Measurements from ENCODE around the gene S100A9. TPM values are rescaled to one million over a fixed set of nuclear protein-coding genes. Genes with fewer than 3 reads are reported as not detected.
A peak's percentile ranks its signal among the peaks of the same experiment; 100 is the strongest.

Gene S100A9
- total and polyA plus RNA-seq, 3 experiments from 2014 or later, result 1.6 to 4.7 (median 2.3) TPM

- H3K9me3 ChIP-seq (ENCODE audit: low read length), result no peaks in the 10 kb centered on the region
- Mint-ChIP-seq H3K9me3 (no peaks in the 10 kb centered on the region), H3K27ac (no peak overlapping the region), H3K4me3 (no peak overlapping the region), H3K36me3 (no peaks in the 10 kb centered on the region), H3K4me1 (peaks cover 29 to 58% (median 33%) of the 10 kb centered on the region in 3 donors), H3K27me3 (peaks cover 17 to 54% of the 10 kb centered on the region in 2 donors)
- ChIA-PET POLR2A (no interaction called here), CTCF (no interaction called here)
- H3K27ac ChIP-seq (ENCODE audit: low read depth, low read length), result no peak overlapping the region
- DNase-seq, result no peak
- no peak overlapping the region for H3K4me3 ChIP-seq (ENCODE audit: low read length)
- peaks cover 47% of the 10 kb centered on the region for H3K4me1 ChIP-seq (ENCODE audit: insufficient read depth, low read length)
- no peaks in the 10 kb centered on the region for H3K36me3 ChIP-seq (ENCODE audit: insufficient read depth, low read length)
- H3K27me3 ChIP-seq (ENCODE audit: insufficient read depth, low read length, poor library complexity, severe bottlenecking), result no peaks in the 10 kb centered on the region
Measured at GRCh38 chr1:153341431-153341934, 16.2 kb upstream of the S100A9 start.

GRCh38 chr1:153342178-153342577 lies 15.5 kb upstream of the S100A9 start:
- Mint-ChIP-seq H3K4me1 (peaks cover 31 to 62% (median 36%) of the 10 kb centered on the region in 3 donors), H3K9me3 (no peaks in the 10 kb centered on the region), H3K27me3 (peaks cover 18 to 57% of the 10 kb centered on the region in 2 donors), H3K4me3 (no peak overlapping the region), H3K36me3 (no peaks in the 10 kb centered on the region), H3K27ac (no peak overlapping the region)
- DNase-seq, result no peak
- no peaks in the 10 kb centered on the region for H3K27me3 ChIP-seq (ENCODE audit: insufficient read depth, low read length, poor library complexity, severe bottlenecking)
- H3K36me3 ChIP-seq (ENCODE audit: insufficient read depth, low read length), result no peaks in the 10 kb centered on the region
- ChIA-PET CTCF (no interaction called here), POLR2A (no interaction called here)
- H3K4me3 ChIP-seq (ENCODE audit: low read length), result no peak overlapping the region
- H3K27ac ChIP-seq (ENCODE audit: low read depth, low read length), result no peak overlapping the region
- peaks cover 48% of the 10 kb centered on the region for H3K4me1 ChIP-seq (ENCODE audit: insufficient read depth, low read length)
- H3K9me3 ChIP-seq (ENCODE audit: low read length), result no peaks in the 10 kb centered on the region

- no peaks in the 10 kb centered on the region for H3K27me3 ChIP-seq (ENCODE audit: insufficient read depth, low read length, poor library complexity, severe bottlenecking)
- CTCF ChIA-PET, result interaction anchor here (1.7 kb wide), 1 partner anchor 9 kb away, joined by 7 read pairs; no protein-coding TSS in a partner anchor
Measured at GRCh38 chr1:153343040-153343681, 14.5 kb upstream of the S100A9 start.

GRCh38 chr1:153343811-153344717 lies 13.6 kb upstream of the S100A9 start:
- peaks cover 48% of the 10 kb centered on the region for H3K4me1 ChIP-seq (ENCODE audit: insufficient read depth, low read length)
- H3K4me3 ChIP-seq (ENCODE audit: low read length), result no peak overlapping the region
- H3K27me3 ChIP-seq (ENCODE audit: insufficient read depth, low read length, poor library complexity, severe bottlenecking), result no peaks in the 10 kb centered on the region
- H3K36me3 ChIP-seq (ENCODE audit: insufficient read depth, low read length), result no peaks in the 10 kb centered on the region
- no peaks in the 10 kb centered on the region for H3K36me3 Mint-ChIP-seq
- no peaks in the 10 kb centered on the region for H3K9me3 ChIP-seq (ENCODE audit: low read length)
- peak overlapping the region in 1 of 7 donors; percentile 49 for H3K4me3 Mint-ChIP-seq
- H3K27me3 Mint-ChIP-seq, result peaks cover 26 to 56% of the 10 kb centered on the region in 2 donors
- no peaks in the 10 kb centered on the region for H3K9me3 Mint-ChIP-seq
- H3K27ac Mint-ChIP-seq, result no peak overlapping the region
- H3K4me1 Mint-ChIP-seq, result peaks cover 30 to 55% (median 35%) of the 10 kb centered on the region in 3 donors
- DNase-seq, result no peak
- POLR2A ChIA-PET, result no interaction called here
- CTCF ChIA-PET, result interaction anchor here (1.7 kb wide), 1 partner anchor 9 kb away, joined by 7 read pairs; no protein-coding TSS in a partner anchor
- H3K27ac ChIP-seq (ENCODE audit: low read depth, low read length), result peak overlapping the region; percentile 62

More at GRCh38 chr1:153343040-153343681, 14.5 kb upstream of the S100A9 start:
- Histone ChIP-seq H3K9me3 (ENCODE audit: low read length) (no peaks in the 10 kb centered on the region), H3K4me3 (ENCODE audit: low read length) (no peak overlapping the region), H3K4me1 (ENCODE audit: insufficient read depth, low read length) (peaks cover 48% of the 10 kb centered on the region), H3K27ac (ENCODE audit: low read depth, low read length) (peak overlapping the region; percentile 47), H3K36me3 (ENCODE audit: insufficient read depth, low read length) (no peaks in the 10 kb centered on the region)
- H3K27ac Mint-ChIP-seq, result no peak overlapping the region
- no peak overlapping the region for H3K4me3 Mint-ChIP-seq
- no peaks in the 10 kb centered on the region for H3K9me3 Mint-ChIP-seq
- H3K27me3 Mint-ChIP-seq, result peaks cover 24 to 60% of the 10 kb centered on the region in 2 donors
- no peaks in the 10 kb centered on the region for H3K36me3 Mint-ChIP-seq
- DNase-seq, result no peak
- peaks cover 31 to 62% (median 36%) of the 10 kb centered on the region in 3 donors for H3K4me1 Mint-ChIP-seq
- POLR2A ChIA-PET, result interaction anchor here (0.7 kb wide), 1 partner anchor 225 kb away, joined by 7 read pairs; no protein-coding TSS in a partner anchor

- ChIA-PET POLR2A (no interaction called here), CTCF (no interaction called here)
- Mint-ChIP-seq H3K9me3 (no peaks in the 10 kb centered on the region), H3K36me3 (no peaks in the 10 kb centered on the region), H3K27ac (no peak overlapping the region), H3K4me3 (peak overlapping the region in 1 of 7 donors; percentile 49), H3K27me3 (peaks cover 27 to 63% of the 10 kb centered on the region in 2 donors), H3K4me1 (peaks cover 30 to 49% (median 31%) of the 10 kb centered on the region in 3 donors)
- Histone ChIP-seq H3K27ac (ENCODE audit: low read depth, low read length) (peak overlapping the region; percentile 62), H3K9me3 (ENCODE audit: low read length) (no peaks in the 10 kb centered on the region), H3K36me3 (ENCODE audit: insufficient read depth, low read length) (no peaks in the 10 kb centered on the region), H3K27me3 (ENCODE audit: insufficient read depth, low read length, poor library complexity, severe bottlenecking) (no peaks in the 10 kb centered on the region), H3K4me3 (ENCODE audit: low read length) (no peak overlapping the region), H3K4me1 (ENCODE audit: insufficient read depth, low read length) (peaks cover 45% of the 10 kb centered on the region)
- DNase-seq, result no peak
Measured at GRCh38 chr1:153344718-153345025, 13.0 kb upstream of the S100A9 start.

GRCh38 chr1:153345187-153346076 lies 12.2 kb upstream of the S100A9 start:
- Mint-ChIP-seq H3K4me3 (peak overlapping the region in 6 of 7 donors; percentile 21 to 84 (median 53)), H3K9me3 (no peaks in the 10 kb centered on the region), H3K4me1 (peaks cover 24 to 41% (median 24%) of the 10 kb centered on the region in 3 donors), H3K27ac (peak overlapping the region in 4 of 8 donors; percentile 2 to 55 (median 41)), H3K36me3 (no peaks in the 10 kb centered on the region), H3K27me3 (peaks cover 32 to 69% of the 10 kb centered on the region in 2 donors)
- no peak for DNase-seq
- Histone ChIP-seq H3K36me3 (ENCODE audit: insufficient read depth, low read length) (no peaks in the 10 kb centered on the region), H3K4me1 (ENCODE audit: insufficient read depth, low read length) (peaks cover 37% of the 10 kb centered on the region), H3K27me3 (ENCODE audit: insufficient read depth, low read length, poor library complexity, severe bottlenecking) (no peaks in the 10 kb centered on the region), H3K27ac (ENCODE audit: low read depth, low read length) (no peak overlapping the region), H3K9me3 (ENCODE audit: low read length) (no peaks in the 10 kb centered on the region), H3K4me3 (ENCODE audit: low read length) (no peak overlapping the region)
- ChIA-PET POLR2A (no interaction called here), CTCF (interaction anchor here (1.0 kb wide), 1 partner anchor 149 kb away, joined by 4 read pairs; no protein-coding TSS in a partner anchor)

GRCh38 chr1:153346077-153346723 lies 11.5 kb upstream of the S100A9 start:
- H3K9me3 Mint-ChIP-seq, result no peaks in the 10 kb centered on the region
- Histone ChIP-seq H3K9me3 (ENCODE audit: low read length) (no peaks in the 10 kb centered on the region), H3K36me3 (ENCODE audit: insufficient read depth, low read length) (no peaks in the 10 kb centered on the region), H3K4me1 (ENCODE audit: insufficient read depth, low read length) (peaks cover 34% of the 10 kb centered on the region), H3K27ac (ENCODE audit: low read depth, low read length) (no peak overlapping the region), H3K4me3 (ENCODE audit: low read length) (no peak overlapping the region), H3K27me3 (ENCODE audit: insufficient read depth, low read length, poor library complexity, severe bottlenecking) (no peaks in the 10 kb centered on the region)
- H3K4me3 Mint-ChIP-seq, result peak overlapping the region in 5 of 7 donors; percentile 23 to 61 (median 45)
- peaks cover 30 to 70% of the 10 kb centered on the region in 2 donors for H3K27me3 Mint-ChIP-seq
- ChIA-PET POLR2A (no interaction called here), CTCF (interaction anchor here (1.0 kb wide), 1 partner anchor 149 kb away, joined by 4 read pairs; no protein-coding TSS in a partner anchor)
- H3K4me1 Mint-ChIP-seq, result peaks cover 21 to 39% (median 24%) of the 10 kb centered on the region in 3 donors
- peak overlapping the region in 3 of 8 donors; percentile 2 to 69 (median 13) for H3K27ac Mint-ChIP-seq
- no peaks in the 10 kb centered on the region for H3K36me3 Mint-ChIP-seq
- DNase-seq, result no peak
